Activated naive CD4-positive, alpha-beta T cell treated with anti-CD3 and anti-CD28 coated beads, Interleukin-2, amount 50 U/mL, for 72 hours (primary cell): ENCODE measurements around the gene WDR7. TPM values are rescaled to one million over a fixed set of nuclear protein-coding genes. Genes with fewer than 3 reads are reported as not detected.
A peak's percentile ranks its signal among the peaks of the same experiment; 100 is the strongest.

Experiments used
- ATAC-seq, 2 donors: fragments of 150-1000 bp; cut with Tn5 transposase; 2 replicates each; pipeline ENCODE4 v1.10.0; 2021; ENCODE audit warnings: mild to moderate bottlenecking in 2 of 2, moderate library complexity in 2 of 2
- DNase-seq, 2 donors: peaks; one replicate each; pipeline ENCODE4 v3.0.0; 2021 to 2022; ENCODE audit warnings: low spot score in 2 of 2
- H3K27ac Mint-ChIP-seq, 2 donors: one replicate each; pipeline ENCODE4 v1.8.0; 2022; ENCODE audit warnings: mild to moderate bottlenecking in 2 of 2, mixed read lengths in 2 of 2
- H3K36me3 Mint-ChIP-seq, 2 donors: one replicate each; pipeline ENCODE4 v1.8.0; 2022; ENCODE audit warnings: mixed read lengths in 2 of 2
- H3K9me3 Mint-ChIP-seq, 2 donors: one replicate each; pipeline ENCODE4 v1.8.0; 2022; ENCODE audit warnings: mixed read lengths in 2 of 2
- total RNA-seq, 2 donors: library from RNA; stranded (reverse); gene quantifications; one replicate each; pipeline ENCODE4 v1.2.3, GENCODE V29; 2022

The WDR7 gene
- total RNA-seq, 2 donors from 2014 or later = 21.9 to 33.7 TPM

- no peak for ATAC-seq
- DNase-seq = no peak
- H3K36me3 Mint-ChIP-seq = peaks cover 0 to 6% of the 10 kb centered on the region in 2 donors
- no peaks in the 10 kb centered on the region for H3K9me3 Mint-ChIP-seq
- no peak overlapping the region for H3K27ac Mint-ChIP-seq
These were observed 221.0 kb downstream of the WDR7 start for GRCh38 chr18:56872140-56872539.

DNA sequence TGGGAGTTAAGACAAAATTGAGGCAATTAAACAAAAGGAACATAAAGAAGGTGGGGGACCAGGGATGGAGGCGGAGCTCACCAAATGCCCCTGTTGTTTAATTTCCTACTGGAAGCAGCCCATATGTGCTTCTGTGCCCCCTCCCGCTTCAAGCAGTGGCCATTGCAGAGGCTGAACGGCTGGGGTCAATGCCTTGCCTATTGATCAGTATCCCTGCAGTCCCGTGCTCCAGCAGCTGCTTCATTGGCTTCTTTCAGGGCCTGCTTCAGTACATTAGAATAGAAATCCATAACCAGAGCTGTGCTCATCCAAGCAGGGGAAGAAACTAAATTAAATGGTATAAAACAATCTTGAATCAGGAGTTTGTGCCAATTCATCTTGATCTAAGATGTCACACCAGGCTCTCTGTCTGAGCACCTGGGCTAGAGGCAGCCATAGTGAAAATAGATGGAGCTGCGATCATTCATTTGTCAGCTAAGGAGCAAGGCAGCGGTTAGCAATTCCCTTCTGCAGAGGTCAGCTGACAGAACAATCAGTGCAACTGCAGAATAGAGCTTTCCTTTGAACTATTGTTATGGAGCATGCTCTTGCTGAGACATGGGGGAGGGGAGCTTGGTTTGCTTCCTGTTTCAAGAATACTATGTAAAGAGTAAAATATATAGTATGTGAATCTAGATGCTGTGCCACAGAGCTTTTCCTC, 222.4 kb downstream of the WDR7 start:
- peaks cover 0 to 6% of the 10 kb centered on the region in 2 donors for H3K36me3 Mint-ChIP-seq
- ATAC-seq = no peak
- no peak overlapping the region for H3K27ac Mint-ChIP-seq
- H3K9me3 Mint-ChIP-seq = no peaks in the 10 kb centered on the region
- no peak for DNase-seq

DNA sequence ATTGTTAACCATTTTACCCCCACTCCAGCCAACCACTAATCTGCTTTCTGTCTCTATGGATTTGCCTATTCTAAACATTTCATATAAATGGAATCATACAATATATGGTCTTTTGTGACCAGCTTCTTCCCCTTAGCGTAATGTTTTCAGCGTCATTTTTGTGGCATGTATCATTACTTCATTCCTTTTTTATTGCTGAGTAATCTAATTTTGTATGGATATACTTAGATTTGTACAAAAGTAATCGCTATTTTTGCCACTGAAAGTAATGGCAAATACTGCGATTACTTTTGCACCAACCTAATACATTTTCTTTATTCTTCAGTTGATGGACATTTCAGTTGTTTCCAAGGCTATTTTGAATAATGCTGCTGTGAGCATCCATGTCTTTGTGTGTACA, 227.6 kb downstream of the WDR7 start:
- DNase-seq (no peak), ATAC-seq (no peak)
- Mint-ChIP-seq H3K27ac (no peak overlapping the region), H3K36me3 (peaks cover 12 to 18% of the 10 kb centered on the region in 2 donors), H3K9me3 (no peaks in the 10 kb centered on the region)

DNA sequence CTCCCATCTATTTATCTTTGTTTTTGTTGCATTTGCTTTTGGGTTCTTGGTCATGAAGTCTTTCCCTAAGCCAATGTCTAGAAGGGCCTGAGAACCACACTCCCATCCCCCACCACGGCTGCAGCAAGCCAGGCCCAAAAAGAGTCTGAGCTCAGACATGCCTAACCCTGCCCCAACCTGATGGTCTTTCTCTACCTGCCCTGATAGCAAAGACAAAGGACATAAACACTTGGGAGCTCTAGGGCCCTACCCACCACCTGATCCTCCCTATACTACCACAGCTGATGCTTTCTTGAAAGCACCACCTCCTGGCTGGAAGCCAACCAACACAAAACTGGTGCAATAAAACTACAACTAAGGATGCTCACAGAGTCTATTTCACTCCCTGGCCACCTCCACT, 233.4 kb downstream of the WDR7 start:
- H3K9me3 Mint-ChIP-seq = peaks cover 0 to 6% of the 10 kb centered on the region in 2 donors
- no peak overlapping the region for H3K27ac Mint-ChIP-seq
- peaks cover 23 to 27% of the 10 kb centered on the region in 2 donors for H3K36me3 Mint-ChIP-seq
- DNase-seq (no peak), ATAC-seq (no peak)

DNA sequence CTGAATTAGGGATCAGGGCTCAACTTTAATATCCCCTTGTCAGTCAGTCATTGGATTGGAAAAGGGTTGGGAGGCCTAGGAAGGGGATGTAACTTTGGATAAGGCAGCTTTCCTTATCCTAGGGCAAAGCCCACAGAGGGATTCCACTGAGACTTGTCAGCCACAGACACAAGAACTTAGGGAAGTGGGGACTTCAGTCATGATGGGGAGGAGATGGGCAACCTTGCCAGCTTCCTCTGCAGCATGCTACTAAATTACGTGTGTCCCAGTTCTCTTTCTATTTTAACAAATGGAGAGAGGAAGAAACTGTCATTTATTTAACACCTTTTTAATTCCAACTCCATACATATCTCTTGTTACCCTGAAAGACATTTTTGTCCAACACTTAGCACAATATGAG, 237.8 kb downstream of the WDR7 start:
- no peak for ATAC-seq
- Mint-ChIP-seq H3K36me3 (peaks cover 12 to 16% of the 10 kb centered on the region in 2 donors), H3K27ac (no peak overlapping the region), H3K9me3 (peaks cover 0 to 6% of the 10 kb centered on the region in 2 donors)
- no peak for DNase-seq

DNA sequence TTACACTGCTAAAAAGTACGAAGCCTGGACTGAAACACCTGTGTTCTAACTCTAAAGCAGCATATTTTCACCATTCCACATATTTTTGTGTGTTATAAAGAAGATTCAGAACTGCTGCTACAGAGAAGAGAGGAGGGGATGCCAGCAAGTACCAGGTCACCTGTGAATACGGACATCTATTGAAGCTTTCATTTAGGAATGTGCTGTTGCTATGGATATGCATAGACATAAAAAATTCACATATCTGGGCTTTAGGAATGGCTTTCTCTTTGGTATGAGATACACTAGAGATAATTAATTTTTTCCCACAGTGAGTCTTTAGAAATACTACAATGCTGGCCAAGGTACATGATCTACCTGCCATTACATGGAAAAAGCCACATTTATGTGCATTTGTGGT, 238.5 kb downstream of the WDR7 start:
- Mint-ChIP-seq H3K9me3 (peaks cover 0 to 2% of the 10 kb centered on the region in 2 donors), H3K27ac (no peak overlapping the region), H3K36me3 (peaks cover 6 to 9% of the 10 kb centered on the region in 2 donors)
- DNase-seq = no peak
- no peak for ATAC-seq

DNA sequence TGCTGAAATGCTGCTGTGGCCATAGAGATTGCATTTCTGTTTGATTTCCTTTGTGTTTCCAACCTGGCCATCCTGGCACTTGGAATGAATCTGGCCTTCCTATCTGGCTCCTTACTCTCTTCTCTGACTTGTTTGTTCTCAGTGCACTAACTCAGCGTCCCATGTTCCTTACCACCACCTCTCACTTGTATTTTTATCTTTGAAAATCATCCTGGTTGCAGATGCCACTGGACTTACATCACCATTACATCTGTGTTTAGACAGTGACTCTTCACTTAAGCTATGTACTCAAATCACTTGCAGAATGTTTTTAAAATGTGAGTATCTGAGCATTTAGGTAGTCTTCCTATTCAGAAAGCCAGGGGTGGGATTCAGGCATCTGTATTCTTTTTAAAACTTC, 239.5 kb downstream of the WDR7 start:
- peaks cover 0 to 5% of the 10 kb centered on the region in 2 donors for H3K36me3 Mint-ChIP-seq
- DNase-seq = no peak
- no peak overlapping the region for H3K27ac Mint-ChIP-seq
- no peaks in the 10 kb centered on the region for H3K9me3 Mint-ChIP-seq
- ATAC-seq = no peak

DNA sequence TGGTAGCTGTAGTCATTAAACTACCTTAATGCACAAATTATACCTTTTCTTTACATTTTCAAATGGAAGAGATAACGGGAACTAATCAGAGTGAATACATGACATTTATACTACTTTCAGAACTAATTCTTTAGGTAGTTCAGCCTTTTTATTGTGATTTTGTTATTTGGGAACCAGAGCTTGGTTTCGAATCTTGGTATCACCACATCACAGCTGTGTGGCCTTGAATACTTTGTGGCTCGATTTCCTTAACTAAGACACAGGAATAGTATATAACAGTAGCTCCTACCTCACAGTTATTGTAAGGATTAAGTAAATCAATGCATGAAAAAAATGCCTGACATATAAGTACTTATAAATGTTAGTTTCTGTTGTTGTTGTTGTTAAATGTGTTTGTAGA, 240.0 kb downstream of the WDR7 start:
- H3K9me3 Mint-ChIP-seq = no peaks in the 10 kb centered on the region
- H3K27ac Mint-ChIP-seq = no peak overlapping the region
- DNase-seq = no peak
- ATAC-seq = no peak
- H3K36me3 Mint-ChIP-seq = peaks cover 0 to under 1% of the 10 kb centered on the region in 2 donors

- DNase-seq (no peak), ATAC-seq (no peak)
- Mint-ChIP-seq H3K27ac (no peak overlapping the region), H3K9me3 (no peaks in the 10 kb centered on the region), H3K36me3 (no peaks in the 10 kb centered on the region)
These were observed 240.7 kb downstream of the WDR7 start for GRCh38 chr18:56891870-56892269.

DNA sequence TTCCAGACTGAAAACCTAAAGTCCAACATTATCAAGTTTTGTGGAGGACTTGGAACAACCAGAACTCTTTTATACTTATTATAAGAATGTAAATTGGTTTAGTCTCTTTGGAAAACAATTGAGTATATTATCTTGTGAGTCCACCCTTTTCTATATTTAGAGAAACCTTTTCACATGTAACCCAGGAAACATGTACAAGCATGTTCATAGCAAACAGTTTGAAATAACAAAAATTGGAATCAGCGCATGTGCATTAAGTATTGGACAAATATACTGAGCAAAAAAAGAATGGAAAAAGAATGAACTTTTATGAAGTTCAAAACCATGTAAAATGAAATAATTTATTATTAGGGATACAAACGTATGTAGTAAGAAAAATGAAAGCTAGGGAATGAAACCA, 246.0 kb downstream of the WDR7 start:
- no peaks in the 10 kb centered on the region for H3K36me3 Mint-ChIP-seq
- H3K9me3 Mint-ChIP-seq = no peaks in the 10 kb centered on the region
- no peak for DNase-seq
- H3K27ac Mint-ChIP-seq = no peak overlapping the region
- ATAC-seq = no peak

DNA sequence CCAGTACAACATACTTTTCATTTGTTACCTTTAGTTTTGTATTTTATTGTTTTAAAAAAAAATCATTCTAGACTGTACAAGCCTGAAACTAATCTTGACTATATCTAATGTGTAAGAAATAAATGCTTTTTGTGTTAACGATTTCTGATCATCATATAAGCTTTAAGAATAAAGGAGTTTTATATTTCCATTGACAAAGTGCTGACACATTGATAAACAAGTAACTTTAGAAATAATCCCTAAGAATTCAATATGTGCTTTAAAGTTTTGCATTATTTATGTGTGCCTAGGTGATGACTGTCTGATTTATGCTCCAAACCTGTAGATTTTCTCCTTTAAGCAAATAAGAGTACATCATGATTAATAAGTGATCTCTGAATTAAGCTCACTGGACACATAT, 248.5 kb downstream of the WDR7 start:
- no peaks in the 10 kb centered on the region for H3K9me3 Mint-ChIP-seq
- H3K27ac Mint-ChIP-seq = no peak overlapping the region
- ATAC-seq = no peak
- DNase-seq = no peak
- no peaks in the 10 kb centered on the region for H3K36me3 Mint-ChIP-seq

- DNase-seq = no peak
- H3K27ac Mint-ChIP-seq = no peak overlapping the region
- H3K36me3 Mint-ChIP-seq = no peaks in the 10 kb centered on the region
- ATAC-seq = no peak
- no peaks in the 10 kb centered on the region for H3K9me3 Mint-ChIP-seq
These were observed 249.3 kb downstream of the WDR7 start for GRCh38 chr18:56900195-56901094.

DNA sequence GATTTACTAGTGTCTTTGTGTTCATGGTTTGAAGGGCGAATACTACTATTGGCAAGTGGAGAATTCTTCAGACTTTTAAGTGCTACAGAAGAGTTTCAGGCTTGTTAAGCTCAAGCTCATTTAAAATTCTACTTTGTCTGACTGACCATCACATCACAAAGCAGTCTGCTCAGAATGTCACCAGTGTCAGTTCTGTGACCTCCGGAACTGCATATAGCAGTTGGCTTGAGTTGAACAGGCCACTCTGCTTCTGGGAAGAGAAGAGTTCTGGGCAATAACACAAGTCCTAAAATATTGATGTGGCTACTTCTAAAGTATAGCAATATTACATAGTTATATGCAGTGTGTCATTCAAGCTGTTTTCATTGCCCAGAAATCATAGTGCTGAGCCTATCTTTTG, 250.8 kb downstream of the WDR7 start:
- DNase-seq (no peak), ATAC-seq (no peak)
- Mint-ChIP-seq H3K27ac (no peak overlapping the region), H3K36me3 (no peaks in the 10 kb centered on the region), H3K9me3 (no peaks in the 10 kb centered on the region)

DNA sequence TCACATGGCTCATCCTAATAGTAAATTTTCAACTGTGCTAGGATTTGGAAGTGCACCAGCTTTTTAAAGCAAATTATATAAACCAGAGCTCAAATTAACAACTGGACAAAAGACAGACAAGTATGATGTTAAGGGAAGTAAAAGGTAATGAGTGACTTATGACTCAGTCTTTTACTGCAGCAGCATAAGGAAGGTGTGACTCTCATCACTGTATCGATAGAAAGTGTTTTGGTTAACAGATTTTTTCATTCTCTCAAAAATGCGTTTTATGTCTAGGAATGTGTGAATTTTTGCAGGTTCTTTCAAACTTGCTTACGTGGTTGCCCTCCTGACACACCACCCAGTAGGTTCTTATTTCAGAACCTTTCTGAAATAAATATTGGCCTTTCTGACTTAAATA, 251.5 kb downstream of the WDR7 start:
- DNase-seq (no peak), ATAC-seq (peak in 1 of 2 donors; percentile 35)
- Mint-ChIP-seq H3K36me3 (no peaks in the 10 kb centered on the region), H3K9me3 (no peaks in the 10 kb centered on the region), H3K27ac (no peak overlapping the region)

DNA sequence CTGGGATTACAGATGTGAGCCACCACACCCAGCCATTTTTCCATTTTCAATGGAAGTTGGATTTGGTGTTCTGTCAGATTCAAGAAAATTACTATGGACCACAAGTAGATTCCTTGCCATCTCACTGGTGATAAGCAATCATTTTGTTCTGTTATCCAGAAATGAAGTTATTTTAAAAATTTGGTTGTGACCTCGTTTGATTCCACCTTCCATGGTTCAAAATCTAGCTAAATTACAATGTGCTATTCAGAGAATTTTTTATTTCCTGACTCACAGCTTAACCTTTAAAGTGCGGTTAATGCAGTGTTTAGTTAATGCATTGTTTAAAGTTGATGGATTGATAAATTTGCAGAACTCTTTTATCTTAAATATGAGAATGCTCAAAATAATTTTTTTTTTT, 252.5 kb downstream of the WDR7 start:
- Mint-ChIP-seq H3K27ac (no peak overlapping the region), H3K36me3 (no peaks in the 10 kb centered on the region), H3K9me3 (no peaks in the 10 kb centered on the region)
- no peak for DNase-seq
- ATAC-seq = no peak

GRCh38 chr18:56907771-56908170, 256.6 kb downstream of the WDR7 start:
- H3K27ac Mint-ChIP-seq = no peak overlapping the region
- ATAC-seq = no peak
- H3K36me3 Mint-ChIP-seq = no peaks in the 10 kb centered on the region
- DNase-seq = no peak
- no peaks in the 10 kb centered on the region for H3K9me3 Mint-ChIP-seq

DNA sequence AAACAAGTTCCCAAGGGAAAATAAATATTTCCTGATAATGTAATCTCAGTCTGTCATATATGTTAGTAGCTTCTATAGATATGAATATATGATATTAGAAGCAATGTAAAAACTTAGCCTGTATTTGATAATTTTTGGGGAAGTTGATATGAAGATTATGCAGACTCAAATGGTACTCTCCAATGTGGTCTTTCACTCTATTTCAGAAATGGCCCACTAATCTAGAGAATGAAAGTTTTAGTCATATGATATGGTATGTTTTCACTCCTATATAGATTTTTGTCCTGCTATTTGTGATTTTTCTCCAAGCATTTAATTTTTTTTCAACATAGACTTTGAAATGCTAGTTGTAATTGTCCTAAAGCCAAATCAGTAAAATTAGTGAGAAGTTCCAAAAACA, 259.1 kb downstream of the WDR7 start:
- H3K9me3 Mint-ChIP-seq = no peaks in the 10 kb centered on the region
- H3K36me3 Mint-ChIP-seq = peaks cover 9 to 10% of the 10 kb centered on the region in 2 donors
- DNase-seq (no peak), ATAC-seq (peak in 1 of 2 donors; percentile 50)
- no peak overlapping the region for H3K27ac Mint-ChIP-seq

DNA sequence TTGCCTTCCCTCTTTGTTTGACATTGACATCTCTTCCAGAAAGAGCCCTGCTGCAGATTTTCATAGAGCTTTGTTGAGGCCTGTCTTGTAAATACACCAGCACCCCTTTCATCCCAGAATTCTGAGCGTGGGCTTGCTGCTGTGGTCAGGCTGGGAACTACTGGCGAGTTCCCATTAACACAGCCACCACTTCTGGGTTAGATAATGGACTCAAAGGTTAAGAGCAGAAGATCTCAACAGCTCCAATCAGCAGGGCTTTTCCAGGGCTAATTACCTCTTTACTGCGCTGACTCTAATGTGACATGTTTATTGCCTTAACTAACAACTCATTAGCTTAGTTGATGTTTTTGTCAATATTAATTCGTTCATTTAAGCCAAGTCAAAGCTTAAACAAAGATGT, 259.8 kb downstream of the WDR7 start:
- ATAC-seq (no peak), DNase-seq (no peak)
- Mint-ChIP-seq H3K27ac (no peak overlapping the region), H3K36me3 (peaks cover 9 to 10% of the 10 kb centered on the region in 2 donors), H3K9me3 (no peaks in the 10 kb centered on the region)
